SK-N-SH treated with all-trans-retinoic acid at 6 μM for 48 hours (cell line): ENCODE data around the gene GARIN5A.

ENCODE experiments used
- CREB5 ChIP-seq: fragments of 250-450 bp; sonication (Bioruptor Pico); IDR thresholded peaks from 2 replicates; pipeline ENCODE4 v1.5.1; 2020; ENCODE audit warnings: low read depth, mild to moderate bottlenecking, moderate library complexity
- CSDC2 ChIP-seq: fragments of 250-450 bp; sonication (Bioruptor Pico); IDR thresholded peaks from 2 replicates; pipeline ENCODE4 v1.5.0; 2020; ENCODE audit warnings: mild to moderate bottlenecking, moderate library complexity
- OSR1 ChIP-seq: fragments of 250-450 bp; sonication (Bioruptor Pico); IDR thresholded peaks from 2 replicates; pipeline ENCODE4 v1.8.0; 2022; ENCODE audit warnings: moderate library complexity, mild to moderate bottlenecking, inconsistent platforms
- PATZ1 ChIP-seq: fragments of 250-450 bp; sonication (Bioruptor Pico); IDR thresholded peaks from 2 replicates; pipeline ENCODE4 v1.8.0; 2020; ENCODE audit warnings: mild to moderate bottlenecking, moderate library complexity, borderline replicate concordance
- RARB ChIP-seq: fragments of 250-450 bp; sonication (Bioruptor Pico); IDR thresholded peaks from 2 replicates; pipeline ENCODE4 v1.8.0; 2021; ENCODE audit warnings: mild to moderate bottlenecking, moderate library complexity
- TCF4 ChIP-seq: fragments of 250-450 bp; sonication (Bioruptor Pico); IDR thresholded peaks from 2 replicates; pipeline ENCODE4 v1.8.0; 2021; ENCODE audit warnings: mild to moderate bottlenecking, moderate library complexity, borderline replicate concordance
- TOX ChIP-seq: fragments of 250-450 bp; sonication (Bioruptor Pico); IDR thresholded peaks from 2 replicates; pipeline ENCODE4 v1.8.0; 2021; ENCODE audit warnings: mild to moderate bottlenecking, moderate library complexity, borderline replicate concordance
- ZNF565 ChIP-seq: fragments of 450-650 bp; formaldehyde crosslinking; conservative IDR thresholded peaks from 2 replicates; pipeline ENCODE4 v1.5.0; 2020; ENCODE audit warnings: low read depth, mild to moderate bottlenecking, moderate library complexity
- ZNF70 ChIP-seq: fragments of 450-650 bp; formaldehyde crosslinking; IDR thresholded peaks from 2 replicates; pipeline ENCODE4 v1.5.0; 2020; ENCODE audit warnings: mild to moderate bottlenecking, moderate library complexity
- ZNF8 ChIP-seq: fragments of 450-650 bp; formaldehyde crosslinking; IDR thresholded peaks from 2 replicates; pipeline ENCODE4 v1.5.0; 2020; ENCODE audit warnings: mild to moderate bottlenecking, moderate library complexity

- TF ChIP-seq TOX (no peak), ZNF565 (CRISPR knock-in tag) (no peak), CSDC2 (CRISPR knock-in tag) (no peak), ZNF8 (CRISPR knock-in tag) (no peak), RARB (CRISPR knock-in tag) (no peak), PATZ1 (CRISPR knock-in tag) (no peak), TCF4 (CRISPR knock-in tag) (no peak), ZNF70 (CRISPR knock-in tag) (no peak), OSR1 (CRISPR knock-in tag) (no peak), CREB5 (CRISPR knock-in tag) (no peak)
Observed at GRCh38 chr19:50510700-50511068, 34.0 kb upstream of the GARIN5A start.
